GM18511 (cell line): Measurements from ENCODE around the gene PLEKHM3.

Experiments
- ATAC-seq: cut with Tn5 transposase; IDR thresholded peaks from one replicate; pipeline ENCODE4 v1.9.1; 2021; ENCODE audit warnings: mild to moderate bottlenecking, moderate library complexity; ENCODE audit not compliant: unreplicated experiment

PLEKHM3 gene

GRCh38 chr2:207808119-207808518, 217.2 kb downstream of the PLEKHM3 start:
- no peak for ATAC-seq

- ATAC-seq: peak; percentile 77
Observed at GRCh38 chr2:207807516-207807915, 217.8 kb downstream of the PLEKHM3 start.

- no peak for ATAC-seq
Observed at GRCh38 chr2:207805566-207806226, 219.6 kb downstream of the PLEKHM3 start.

GRCh38 chr2:207802650-207803049, 222.7 kb downstream of the PLEKHM3 start:
- ATAC-seq: no peak

- ATAC-seq: no peak
Observed at GRCh38 chr2:207801259-207801658, 224.1 kb downstream of the PLEKHM3 start.

- no peak for ATAC-seq
Observed at GRCh38 chr2:207796585-207797350, 228.6 kb downstream of the PLEKHM3 start.

- ATAC-seq: peak; percentile 50
Observed at GRCh38 chr2:207792244-207792785, 233.0 kb downstream of the PLEKHM3 start.

GRCh38 chr2:207791579-207792243, 233.6 kb downstream of the PLEKHM3 start:
- no peak for ATAC-seq

- no peak for ATAC-seq
Observed at GRCh38 chr2:207790898-207791297, 234.4 kb downstream of the PLEKHM3 start.

GRCh38 chr2:207787800-207788199, 237.5 kb downstream of the PLEKHM3 start:
- ATAC-seq: no peak

- no peak for ATAC-seq
Observed at GRCh38 chr2:207787017-207787416, 238.3 kb downstream of the PLEKHM3 start.

- no peak for ATAC-seq
Observed at GRCh38 chr2:207784898-207785297, 240.4 kb downstream of the PLEKHM3 start.

- ATAC-seq: no peak
Observed at GRCh38 chr2:207783514-207783913, 241.8 kb downstream of the PLEKHM3 start.

- no peak for ATAC-seq
Observed at GRCh38 chr2:207782238-207783030, 242.9 kb downstream of the PLEKHM3 start.

- ATAC-seq: no peak
Observed at GRCh38 chr2:207779523-207779922, 245.8 kb downstream of the PLEKHM3 start.

GRCh38 chr2:207778298-207778882, 246.9 kb downstream of the PLEKHM3 start:
- no peak for ATAC-seq

GRCh38 chr2:207777124-207777523, 248.2 kb downstream of the PLEKHM3 start:
- ATAC-seq: no peak

GRCh38 chr2:207775473-207775872, 249.9 kb downstream of the PLEKHM3 start:
- no peak for ATAC-seq

GRCh38 chr2:207772844-207773205, 252.5 kb downstream of the PLEKHM3 start:
- ATAC-seq: no peak

- no peak for ATAC-seq
Observed at GRCh38 chr2:207772081-207772843, 253.1 kb downstream of the PLEKHM3 start.
